ENCODE results near the gene GNAQ. TPM values are rescaled to one million over a fixed set of nuclear protein-coding genes. Genes with fewer than 3 reads are reported as not detected.

The GNAQ gene
- total RNA-seq, 2 donors from 2014 or later = 20.9 to 27.8 TPM

GRCh38 chr9:77954666-77955015, 77.0 kb downstream of the GNAQ start:
- intact Hi-C loops (cut with DNase I) = no loop called here
- no peak for DNase-seq
- no peak for ATAC-seq

GRCh38 chr9:77954013-77954665, 77.5 kb downstream of the GNAQ start:
- intact Hi-C loops (cut with DNase I) = no loop called here
- DNase-seq (no peak), ATAC-seq (peak; percentile 17 to 58)

DNA sequence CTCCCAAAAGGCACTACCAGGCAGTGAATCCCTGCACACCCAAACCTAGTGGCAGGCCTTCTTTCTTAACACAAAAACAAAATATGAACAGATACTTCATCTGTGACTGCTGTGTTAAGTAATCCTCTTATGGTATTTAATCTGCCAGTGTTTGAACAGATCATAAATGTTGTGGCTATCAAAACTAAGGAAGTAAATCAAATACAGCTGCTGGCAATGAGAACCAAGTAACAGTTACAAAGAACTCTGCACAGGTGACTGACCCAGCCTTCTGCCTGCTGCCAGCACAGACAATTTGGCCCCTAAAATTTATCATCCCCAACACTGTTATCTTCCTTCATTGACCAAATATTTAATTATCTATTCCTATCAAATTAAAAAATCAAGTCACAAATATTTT, 78.0 kb downstream of the GNAQ start:
- no peak for ATAC-seq
- intact Hi-C loops (cut with DNase I) = no loop called here
- no peak for DNase-seq

DNA sequence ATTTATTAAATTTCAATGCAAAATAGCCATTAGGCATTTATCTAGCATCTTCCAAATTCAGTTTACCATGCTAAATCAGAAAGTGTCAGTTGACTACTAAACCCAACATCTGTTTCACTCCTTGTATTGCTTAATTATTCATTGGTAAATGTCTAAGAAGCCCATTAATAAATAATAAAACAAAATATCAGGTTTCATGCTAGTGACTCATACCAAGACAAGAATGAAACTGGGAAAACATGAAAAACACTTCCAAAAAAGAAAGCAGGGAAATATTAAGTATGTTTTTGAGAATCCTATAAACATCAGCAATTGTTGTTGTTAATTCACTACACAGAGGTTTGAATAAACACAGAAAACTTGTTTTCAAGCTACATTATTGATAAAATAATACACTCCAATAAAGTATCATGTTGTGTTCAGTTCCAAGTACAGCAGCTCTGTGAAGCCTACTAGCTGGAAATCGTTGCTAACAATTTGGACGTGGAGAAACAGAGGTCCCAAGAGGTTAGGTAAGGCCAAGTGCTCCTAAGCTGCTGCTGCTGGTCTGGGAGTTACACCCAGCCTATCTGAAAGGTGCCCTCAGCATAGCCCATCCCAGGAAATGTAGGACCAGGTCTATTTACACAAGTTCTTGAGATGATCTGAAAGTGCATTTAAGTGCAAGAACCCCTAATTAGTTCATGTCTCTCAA, 78.8 kb downstream of the GNAQ start:
- intact Hi-C loops (cut with DNase I) = no loop called here
- DNase-seq (no peak), ATAC-seq (peak; percentile 70 to 82)

DNA sequence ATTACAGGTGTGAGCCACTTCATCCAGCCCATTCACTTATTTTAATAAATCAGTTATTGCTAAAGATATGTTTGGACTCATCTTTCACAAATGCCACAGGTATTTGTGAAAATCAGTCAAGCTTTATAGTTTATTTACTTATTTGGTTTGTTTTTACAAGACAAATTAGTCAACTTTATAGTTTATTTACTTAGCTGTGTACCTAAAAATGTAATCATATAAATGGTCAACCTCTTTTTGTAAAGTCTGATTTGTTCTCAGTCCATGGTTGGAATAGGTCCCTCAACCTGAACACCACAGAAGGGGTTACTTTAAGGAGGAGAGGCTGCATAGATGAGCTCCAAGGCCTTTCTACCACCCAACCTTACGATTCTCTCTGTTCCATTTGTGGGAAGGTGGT, 80.2 kb downstream of the GNAQ start:
- no peak for ATAC-seq
- intact Hi-C loops (cut with DNase I) = no loop called here
- DNase-seq = no peak

DNA sequence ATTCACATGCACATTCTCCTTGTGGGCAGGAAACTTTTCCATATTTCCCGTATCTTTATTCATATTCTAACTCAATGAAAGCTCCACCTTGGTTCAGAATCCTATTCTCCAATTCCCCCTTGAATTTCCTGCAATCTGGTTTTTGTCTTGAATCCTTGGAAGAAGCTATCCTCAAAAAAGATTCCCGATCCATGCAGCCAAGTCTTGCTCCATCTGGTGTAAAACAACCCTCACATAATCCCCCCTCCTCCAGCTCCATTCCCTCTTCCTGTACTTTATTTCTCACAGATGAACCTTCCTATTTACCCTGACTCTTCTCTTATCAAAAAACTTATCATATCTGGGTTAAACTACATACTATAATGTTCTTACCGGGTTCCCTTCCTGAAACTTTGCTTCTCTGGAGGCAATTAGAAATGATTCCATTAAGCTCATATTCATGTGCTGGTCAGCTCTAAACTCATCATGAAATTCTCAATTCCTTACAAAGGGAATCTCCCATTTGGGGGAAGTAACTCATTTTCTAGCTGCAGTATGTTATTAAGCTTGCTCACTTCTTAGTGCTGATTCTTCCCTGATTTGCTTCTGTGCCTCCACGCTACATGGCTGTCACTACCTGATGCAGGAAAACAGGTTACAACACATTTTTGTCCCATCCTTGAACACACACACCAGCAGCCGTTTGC, 81.7 kb downstream of the GNAQ start:
- DNase-seq (no peak), ATAC-seq (no peak)
- intact Hi-C loops (cut with DNase I) = no loop called here

DNA sequence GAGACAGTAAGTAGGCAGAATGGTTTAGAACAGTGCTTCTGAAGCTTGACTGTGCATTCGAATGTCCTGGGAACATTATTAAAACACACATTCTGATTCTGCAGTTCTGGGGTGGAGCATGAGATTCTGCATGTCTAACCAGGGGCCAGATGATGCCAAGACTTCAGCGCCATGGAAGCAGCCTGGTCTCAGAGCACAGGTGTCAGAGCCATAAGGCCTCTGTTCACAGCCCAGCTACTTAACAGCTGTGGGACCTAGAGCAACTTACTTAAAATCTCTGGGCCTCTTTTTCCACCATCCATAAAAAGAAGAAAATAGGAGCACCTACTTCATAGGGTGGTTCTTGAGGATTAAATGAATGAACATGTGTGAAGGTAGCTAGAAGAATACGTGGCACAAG, 84.0 kb downstream of the GNAQ start:
- no peak for DNase-seq
- ATAC-seq = no peak
- intact Hi-C loops (cut with DNase I) = no loop called here

DNA sequence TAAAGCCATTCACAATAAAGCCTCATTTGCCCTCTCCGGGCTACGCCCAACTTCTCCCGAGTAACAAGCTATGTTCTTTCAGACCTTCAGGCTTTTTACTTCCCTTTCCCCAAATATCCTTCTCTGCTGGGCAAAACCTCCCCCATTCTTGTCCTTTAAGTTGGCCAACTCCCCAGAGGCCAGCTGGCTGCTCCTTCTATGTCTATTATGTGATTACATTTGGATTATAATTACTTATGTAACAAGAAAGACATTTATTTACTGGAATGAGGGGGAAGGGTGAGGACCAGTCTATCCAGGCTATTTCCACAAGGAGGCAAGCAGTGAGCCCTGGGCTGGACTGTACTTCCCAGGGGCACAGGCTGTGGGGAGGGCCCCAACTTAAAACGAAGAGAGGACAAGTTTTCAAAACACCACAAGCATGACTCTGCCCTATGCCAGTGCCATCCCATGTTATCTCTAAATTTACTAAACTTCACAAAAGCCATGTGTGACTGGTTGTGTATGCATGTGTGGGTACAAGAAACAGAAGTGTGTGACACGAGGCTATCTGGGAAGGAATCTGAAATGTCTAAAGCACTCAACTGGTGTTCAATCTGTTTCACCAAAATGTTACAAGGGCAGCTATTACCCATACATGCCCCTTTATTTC, 84.5 kb downstream of the GNAQ start:
- ATAC-seq (peak; percentile 16 to 28), DNase-seq (no peak)
- intact Hi-C loops (cut with DNase I) = no loop called here

DNA sequence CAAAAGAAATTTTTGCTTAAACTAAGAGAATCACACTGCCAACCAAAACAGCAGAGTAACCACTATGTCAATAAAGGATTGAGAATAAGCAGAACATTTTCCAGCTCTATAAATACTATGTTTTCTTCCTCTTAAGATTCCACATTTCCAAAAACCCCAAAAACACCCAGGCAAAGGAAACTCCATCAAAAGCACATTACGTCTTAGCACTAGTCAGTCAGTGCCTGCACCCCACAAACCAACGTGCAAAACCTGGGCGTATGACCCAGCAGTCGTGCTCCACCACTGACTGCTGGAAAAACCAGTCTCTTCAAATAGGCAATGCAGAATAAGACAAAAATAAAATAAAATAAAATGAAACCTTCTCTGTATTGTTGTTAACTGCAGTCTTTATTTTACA, 85.3 kb downstream of the GNAQ start:
- intact Hi-C loops (cut with DNase I) = no loop called here
- no peak for ATAC-seq

GRCh38 chr9:77945798-77946197, 85.8 kb downstream of the GNAQ start:
- intact Hi-C loops (cut with DNase I) = no loop called here
- no peak for DNase-seq
- ATAC-seq = peak in 1 of 2 donors; percentile 64

More for the DNA sequence above, 85.3 kb downstream of the GNAQ start:
- no peak for DNase-seq

- DNase-seq = no peak
- ATAC-seq = peak; percentile 47 to 71
- intact Hi-C loops (cut with DNase I) = no loop called here
Measured at GRCh38 chr9:77944556-77945243, 86.9 kb downstream of the GNAQ start.

- intact Hi-C loops (cut with DNase I) = no loop called here
- ATAC-seq (no peak), DNase-seq (no peak)
Measured at GRCh38 chr9:77943057-77943456, 88.6 kb downstream of the GNAQ start.

- DNase-seq = no peak
- intact Hi-C loops (cut with DNase I) = no loop called here
- ATAC-seq = peak in 1 of 2 donors; percentile 60
Measured at GRCh38 chr9:77939149-77939668, 92.4 kb downstream of the GNAQ start.

- ATAC-seq = no peak
- no peak for DNase-seq
- intact Hi-C loops (cut with DNase I) = no loop called here
Measured at GRCh38 chr9:77938163-77938562, 93.4 kb downstream of the GNAQ start.

- ATAC-seq = peak in 1 of 2 donors; percentile 30
- DNase-seq = no peak
- intact Hi-C loops (cut with DNase I) = no loop called here
Measured at GRCh38 chr9:77935974-77936373, 95.6 kb downstream of the GNAQ start.

DNA sequence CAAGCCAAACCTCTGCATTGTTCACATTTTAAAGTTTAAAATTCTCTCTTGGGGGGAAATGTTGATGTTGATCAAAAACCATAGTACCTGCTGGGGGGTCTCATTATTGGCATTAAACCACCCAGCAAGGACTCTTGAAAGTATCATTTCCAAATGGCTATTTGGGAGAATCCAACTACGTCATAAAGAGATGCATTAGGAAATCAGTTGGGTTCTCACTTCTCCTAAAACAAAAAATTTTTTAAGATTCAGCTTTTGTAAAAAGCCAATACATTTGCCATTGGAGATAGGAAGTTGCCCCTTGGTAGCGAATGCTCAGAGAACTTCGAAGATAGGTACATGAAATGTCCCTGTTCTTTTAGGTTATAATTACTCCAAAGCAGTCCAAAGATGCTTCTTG, 96.4 kb downstream of the GNAQ start:
- ATAC-seq (no peak), DNase-seq (no peak)
- intact Hi-C loops (cut with DNase I) = no loop called here

DNA sequence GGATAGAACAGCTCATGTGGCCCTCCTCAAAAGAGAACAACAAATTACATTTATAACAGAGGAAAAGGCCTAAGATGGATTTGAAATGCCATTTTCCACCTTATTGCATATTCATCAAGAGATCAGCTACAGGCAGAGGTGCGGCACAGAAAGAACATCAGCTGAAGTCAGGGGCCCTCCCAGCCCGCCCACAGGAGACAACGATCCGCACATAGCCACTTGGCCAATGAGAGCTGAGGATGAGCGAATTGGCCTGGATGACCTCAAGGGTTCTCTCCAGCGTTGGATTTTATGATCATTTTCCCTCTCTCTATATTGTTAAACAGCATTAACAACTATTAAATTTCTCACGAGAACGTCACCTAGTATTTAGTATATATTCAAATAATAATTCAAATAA, 97.6 kb downstream of the GNAQ start:
- ATAC-seq = no peak
- intact Hi-C loops (cut with DNase I) = no loop called here
- DNase-seq = no peak

- ATAC-seq (no peak), DNase-seq (no peak)
- intact Hi-C loops (cut with DNase I) = no loop called here
Measured at GRCh38 chr9:77933019-77933418, 98.6 kb downstream of the GNAQ start.

DNA sequence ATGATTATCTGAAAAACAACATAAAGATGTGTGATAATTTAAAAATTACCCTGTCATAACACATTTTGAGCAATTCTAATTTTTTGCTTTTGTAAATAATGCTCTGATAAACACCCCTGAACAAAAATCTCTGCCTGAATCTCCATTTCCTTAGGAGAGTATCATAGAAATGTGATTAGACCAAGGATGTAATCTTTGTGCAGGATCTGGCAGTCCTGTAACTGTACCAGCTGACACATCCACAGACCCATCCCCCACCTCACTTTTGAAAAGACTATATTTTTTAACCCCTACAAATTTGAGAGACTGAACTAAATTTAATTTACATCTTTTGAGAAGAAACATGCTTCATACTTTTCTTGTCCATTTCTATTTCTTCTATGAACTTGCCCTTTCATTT, 101.7 kb downstream of the GNAQ start:
- DNase-seq = no peak
- ATAC-seq = no peak
- intact Hi-C loops (cut with DNase I) = no loop called here

Data from left cardiac atrium (tissue), 4 donors.